GM12864 (cell line): ENCODE results near the gene ZNF28.
"Not testable (repeated sequence)": the region's sequence is repeated elsewhere in the genome, so short reads cannot be mapped to it uniquely, and the experiment has no call there.

Experiments used
- DNase-seq: peaks from one replicate; pipeline ENCODE4 v3.0.0-alpha.2; 2011; ENCODE audit warnings: low read depth
- H3K4me3 ChIP-seq: 2 replicates; pipeline ENCODE4 v1.5.1; 2011; ENCODE audit warnings: mild to moderate bottlenecking, low read depth, low read length, control low read depth
- CTCF ChIP-seq: IDR thresholded peaks from 2 replicates; pipeline ENCODE4 v1.5.1; 2011; ENCODE audit warnings: low read depth, mild to moderate bottlenecking, moderate library complexity, low read length, control low read depth, inconsistent platforms; ENCODE audit errors: missing control alignments

ZNF28 gene

GRCh38 chr19:52809801-52810200 is 11.6 kb downstream of the ZNF28 start:
- no peak for DNase-seq
- no peak for TF ChIP-seq CTCF

GRCh38 chr19:52799950-52800640 is 21.3 kb downstream of the ZNF28 start:
- not testable (repeated sequence) for H3K4me3 ChIP-seq, DNase-seq

More at GRCh38 chr19:52809801-52810200, 11.6 kb downstream of the ZNF28 start:
- H3K4me3 ChIP-seq, result no peak overlapping the region

GRCh38 chr19:52789440-52789839 is 32.0 kb downstream of the ZNF28 start:
- no peak for DNase-seq
- TF ChIP-seq CTCF, result no peak
- H3K4me3 ChIP-seq, result no peak overlapping the region

GRCh38 chr19:52786464-52787354 is 34.7 kb downstream of the ZNF28 start, which contains the start of gene ZNF600:
TSS of gene ZNF600 (minus strand) at chr19:52786791. CDS start at chr19:52778888, 7,903 bp downstream.
- peak within 1 kb of the TSS; percentile 77 for H3K4me3 ChIP-seq
- peak; percentile 47 for DNase-seq

GRCh38 chr19:52786078-52786463 is 35.4 kb downstream of the ZNF28 start:
- peak overlapping the region; percentile 77 for H3K4me3 ChIP-seq
- TF ChIP-seq CTCF, result no peak
- no peak for DNase-seq

GRCh38 chr19:52785506-52785905 is 35.9 kb downstream of the ZNF28 start:
- no peak for DNase-seq
- no peak for TF ChIP-seq CTCF
- H3K4me3 ChIP-seq, result peak overlapping the region; percentile 77

GRCh38 chr19:52782864-52783263 is 38.6 kb downstream of the ZNF28 start:
- not testable (repeated sequence) for DNase-seq, H3K4me3 ChIP-seq

GRCh38 chr19:52778811-52779210 is 42.6 kb downstream of the ZNF28 start:
- H3K4me3 ChIP-seq, result no peak overlapping the region
- TF ChIP-seq CTCF, result no peak
- DNase-seq, result no peak

GRCh38 chr19:52756447-52756846 is 65.0 kb downstream of the ZNF28 start:
- DNase-seq, H3K4me3 ChIP-seq: not testable (repeated sequence)
